HG03342 (cell line): ENCODE data around the gene AFF1.

ENCODE experiments used
- ATAC-seq: cut with Tn5 transposase; IDR thresholded peaks from one replicate; pipeline ENCODE4 v1.9.1; 2021; ENCODE audit warnings: mild to moderate bottlenecking, moderate library complexity; ENCODE audit not compliant: unreplicated experiment

AFF1 gene

DNA sequence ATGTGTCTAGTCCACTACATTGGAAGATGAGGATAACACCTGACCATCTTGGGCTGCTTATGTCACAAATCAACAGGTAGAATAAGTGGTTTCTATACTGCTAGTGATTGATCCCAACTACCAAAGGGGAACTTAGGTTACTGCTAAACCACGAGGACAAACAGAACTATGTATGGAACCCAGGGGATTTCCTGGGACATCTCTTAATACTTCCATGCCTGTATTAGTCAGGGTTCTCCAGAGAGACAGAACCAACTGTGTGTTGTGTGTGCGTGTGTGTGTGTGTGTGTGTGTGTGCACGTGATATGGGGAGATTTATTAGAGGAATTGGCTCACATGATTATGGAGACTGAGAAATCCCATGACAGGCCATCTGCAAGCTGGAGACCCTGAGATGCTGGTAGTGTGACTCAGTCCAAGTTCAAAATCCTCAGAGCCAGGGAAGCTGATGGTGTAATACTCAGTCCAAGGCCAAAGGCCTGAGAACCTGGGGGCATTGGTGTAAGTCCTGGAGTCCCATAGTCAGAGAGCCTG is 16.2 kb upstream of the AFF1 start:
- no peak for ATAC-seq

DNA sequence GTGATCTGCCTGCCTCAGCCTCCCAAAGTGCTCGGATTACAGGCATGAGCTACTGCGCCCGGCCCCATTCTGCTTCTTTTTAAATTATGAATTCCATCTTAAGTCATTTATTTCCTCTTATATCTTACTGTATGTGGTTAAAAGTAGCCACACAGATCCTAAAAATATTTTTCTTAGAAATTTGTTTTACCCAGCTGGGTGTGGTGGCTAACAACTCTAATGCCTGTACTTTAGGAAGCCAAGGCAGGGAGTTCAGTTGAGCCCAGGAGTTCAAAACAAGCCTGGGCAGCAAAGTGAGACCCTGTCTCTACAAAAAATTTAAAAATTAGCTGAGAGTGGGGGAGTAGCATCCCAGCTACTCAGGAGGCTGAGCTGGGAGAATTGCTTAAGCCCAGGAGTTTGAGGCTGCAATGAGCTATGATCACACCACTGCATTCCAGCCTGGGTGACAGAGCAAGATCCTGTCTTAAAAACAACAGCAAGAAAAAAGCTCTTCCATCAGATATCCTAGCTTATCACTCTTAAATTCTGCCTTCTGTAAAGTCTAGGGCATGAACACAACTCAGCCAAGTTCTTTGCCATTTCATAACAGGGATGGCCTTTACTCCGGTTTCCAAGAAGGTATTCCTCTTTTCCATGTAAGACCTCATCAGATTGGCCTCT is 15.1 kb upstream of the AFF1 start:
- ATAC-seq: no peak

DNA sequence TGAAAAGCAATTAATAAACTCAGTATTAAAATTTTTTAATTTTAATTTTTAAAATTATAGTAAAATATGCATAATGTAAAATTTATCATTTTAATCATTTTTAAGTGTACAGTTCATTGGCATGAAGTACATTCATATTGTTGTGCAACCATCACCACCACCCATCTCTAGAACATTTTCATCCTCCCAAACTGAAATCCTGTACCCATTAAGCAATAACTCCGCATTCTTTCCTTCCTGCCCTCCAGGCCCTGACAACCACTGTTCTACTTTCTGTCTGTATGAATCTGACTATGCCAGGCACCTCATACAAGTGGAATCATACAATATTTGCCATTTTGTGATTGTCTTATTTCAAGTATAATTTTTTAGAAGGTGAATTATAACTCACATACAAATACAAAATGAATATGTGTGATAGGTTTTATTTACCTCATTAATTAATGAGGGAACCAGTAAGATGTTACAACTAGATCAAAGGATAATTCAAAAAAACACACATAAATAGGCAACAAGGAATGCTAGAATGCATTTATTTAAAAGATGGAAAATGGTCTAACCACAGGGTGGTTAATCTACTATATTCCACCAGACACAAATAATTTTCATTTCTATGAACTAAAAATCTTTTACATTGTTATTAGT is 13.1 kb upstream of the AFF1 start:
- ATAC-seq: no peak

DNA sequence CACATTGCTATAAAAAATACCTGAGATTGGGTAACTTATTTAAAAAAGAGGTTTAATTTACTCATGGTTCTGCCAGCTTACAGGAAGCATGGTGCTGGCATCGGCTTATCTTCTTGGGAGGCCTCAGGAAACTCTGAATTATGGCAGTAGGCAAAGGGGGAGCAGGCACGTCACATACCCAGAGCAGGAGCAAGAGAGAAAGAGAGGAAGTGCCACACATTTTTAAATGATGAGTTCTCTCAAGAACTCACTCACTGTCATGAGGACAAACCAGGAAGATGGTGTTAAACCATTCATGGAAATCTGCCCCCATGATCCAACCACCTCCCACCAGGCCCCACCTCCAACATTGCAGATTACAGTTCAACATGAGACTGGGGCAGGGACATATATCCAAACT is 10.0 kb upstream of the AFF1 start:
- ATAC-seq: no peak

DNA sequence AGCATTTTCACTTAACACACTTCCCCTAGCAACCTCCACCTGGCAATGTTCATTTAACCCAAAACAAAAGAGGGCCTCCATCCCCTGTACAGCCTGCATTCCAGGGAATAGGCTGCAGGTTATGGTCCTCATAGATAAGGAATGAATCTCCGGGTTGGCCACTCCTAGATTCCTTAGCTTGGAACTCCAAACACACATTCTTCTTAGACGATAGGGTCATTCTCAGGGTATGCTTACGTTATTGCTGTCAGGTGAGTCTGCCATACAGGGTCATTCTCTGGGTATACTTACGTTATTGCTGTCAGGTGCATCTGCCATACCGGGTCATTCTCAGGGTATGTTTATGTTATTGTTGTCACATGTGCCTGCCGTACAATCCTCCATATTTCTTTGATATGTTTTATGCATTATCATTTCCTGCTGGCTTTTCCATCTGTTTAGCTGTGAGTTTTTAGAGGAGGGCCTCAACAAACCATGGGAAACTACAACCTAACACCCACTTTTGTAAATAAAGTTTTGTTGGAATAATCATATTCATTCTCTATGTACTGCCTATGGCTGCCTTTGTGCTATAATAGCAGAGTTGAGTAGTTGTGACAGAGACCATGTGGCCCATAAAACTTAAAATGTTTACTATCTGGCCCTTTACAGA is 8.2 kb upstream of the AFF1 start:
- no peak for ATAC-seq

DNA sequence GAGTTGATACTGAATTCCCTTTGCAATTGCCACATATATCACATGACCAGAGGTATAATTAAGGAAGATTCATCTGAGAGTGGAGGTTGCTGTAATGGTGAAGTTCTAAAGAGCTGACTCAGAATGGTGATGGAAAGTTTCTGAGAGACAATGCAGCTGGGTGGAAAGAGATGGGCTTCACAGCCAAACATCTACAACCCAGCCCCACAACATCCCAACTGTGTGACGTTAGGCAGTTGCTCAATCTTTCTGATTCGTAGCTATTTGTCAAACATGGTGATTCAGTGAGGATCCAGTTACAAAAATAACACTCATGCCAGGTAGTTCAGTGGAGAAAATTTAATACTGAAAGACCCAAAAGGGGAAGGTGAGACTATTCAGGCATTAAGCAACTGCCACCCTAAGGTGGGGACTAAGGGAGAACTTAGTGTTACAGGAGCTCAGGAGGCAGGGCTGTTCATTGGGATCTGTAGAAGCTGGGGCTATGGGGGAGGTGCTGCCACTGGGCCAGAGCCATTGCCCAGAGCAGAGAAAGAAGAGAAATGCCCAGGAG is 6.9 kb upstream of the AFF1 start:
- ATAC-seq: no peak

GRCh38 chr4:86928400-86929255 is 6.2 kb upstream of the AFF1 start:
- no peak for ATAC-seq

GRCh38 chr4:86934147-86934770 is 552 bp upstream of the AFF1 start:
- ATAC-seq: no peak

GRCh38 chr4:86935566-86935852 is 698 bp downstream of the AFF1 start:
- peak; percentile 1 for ATAC-seq

- peak; percentile 29 for ATAC-seq
Observed at GRCh38 chr4:86935853-86936733, 1.3 kb downstream of the AFF1 start.

- ATAC-seq: no peak
Observed at GRCh38 chr4:86938771-86939520, 4.1 kb downstream of the AFF1 start.

DNA sequence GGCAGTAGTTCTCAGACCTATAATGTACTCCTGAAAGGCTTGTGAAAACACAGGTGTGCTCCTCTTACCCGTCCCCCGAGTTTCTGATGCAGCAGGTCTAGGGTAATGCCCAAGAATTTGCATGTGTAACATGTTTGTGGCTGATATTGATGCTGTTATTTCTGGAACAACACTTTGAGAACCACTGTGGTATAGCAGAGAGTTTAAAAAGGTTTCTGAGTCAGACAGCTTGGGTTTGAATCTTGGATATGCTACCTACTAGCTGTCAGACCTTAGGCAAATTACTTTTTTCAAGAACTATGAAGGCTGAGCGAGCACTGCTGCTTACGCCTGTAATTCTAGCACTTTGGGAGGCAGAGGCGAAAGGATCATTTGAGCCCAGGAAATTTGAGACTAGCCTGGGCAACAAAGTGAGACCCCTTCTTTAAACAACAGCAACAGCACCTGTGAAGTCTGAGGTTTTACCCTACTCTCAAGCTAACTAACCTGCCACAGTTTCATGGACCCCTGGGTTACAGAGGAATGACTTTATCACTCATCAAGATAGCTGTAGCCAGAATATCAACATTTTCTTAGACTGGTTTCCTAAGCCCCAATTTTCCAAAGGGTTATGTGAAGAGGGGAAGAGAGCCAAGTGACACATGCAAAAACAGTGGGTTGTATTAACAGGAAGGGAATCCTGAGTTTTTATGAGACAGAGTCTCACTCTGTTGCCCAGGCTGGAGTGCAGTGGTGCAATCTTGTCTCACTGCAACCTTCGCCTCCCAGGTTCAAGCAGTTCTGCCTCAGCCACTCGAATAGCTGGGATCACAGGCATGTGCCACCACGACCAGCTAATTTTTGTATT is 5.1 kb downstream of the AFF1 start:
- ATAC-seq: peak; percentile 68

DNA sequence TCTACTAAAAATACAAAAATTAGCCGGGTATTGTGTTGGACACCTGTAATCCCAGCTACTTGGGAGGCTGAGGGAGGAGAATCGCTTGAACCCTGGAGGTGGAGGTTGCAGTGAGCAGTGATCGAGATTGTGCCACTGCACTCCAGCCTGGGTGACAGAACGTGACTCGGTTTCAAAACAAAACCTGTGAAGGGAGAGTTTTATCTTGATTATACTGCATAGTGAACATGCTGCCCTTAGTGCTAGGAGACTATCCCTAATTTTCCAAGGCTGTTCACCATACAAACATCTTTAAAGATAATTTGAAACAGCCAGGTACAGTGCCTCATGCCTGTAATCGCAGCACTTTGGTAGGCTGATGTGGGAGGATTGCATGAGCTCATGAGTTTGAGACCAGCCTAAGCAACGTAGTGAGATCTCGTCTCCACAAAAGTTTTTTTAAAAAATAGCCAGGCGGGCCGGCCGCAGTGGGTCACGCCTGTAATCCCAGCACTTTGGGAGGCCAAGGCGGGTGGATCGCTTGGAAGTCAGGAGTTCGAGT is 6.2 kb downstream of the AFF1 start:
- no peak for ATAC-seq

GRCh38 chr4:86942185-86942666 is 7.4 kb downstream of the AFF1 start:
- ATAC-seq: no peak

GRCh38 chr4:86944964-86945781 is 10.4 kb downstream of the AFF1 start:
- ATAC-seq: no peak

- no peak for ATAC-seq
Observed at GRCh38 chr4:86946868-86947500, 12.2 kb downstream of the AFF1 start.
